Omental fat pad (tissue), 4 donors: ENCODE data around the gene PGLYRP2. TPM values are rescaled to one million over a fixed set of nuclear protein-coding genes. Genes with fewer than 3 reads are reported as not detected.
"Not testable (repeated sequence)": the region's sequence is repeated elsewhere in the genome, so short reads cannot be mapped to it uniquely, and the experiment has no call there.

ENCODE experiments used
- ATAC-seq: fragments of 150-250 bp; one replicate; pipeline ENCODE4 v1.9.1; 2016; ENCODE audit warnings: mild to moderate bottlenecking, moderate library complexity; ENCODE audit not compliant: low FRiP score
- DNase-seq: peaks from one replicate; pipeline ENCODE4 v3.0.0-alpha.2; 2019; ENCODE audit warnings: low spot score
- CTCF ChIP-seq, 3 donors: fragments of 450-650 bp; IDR thresholded peaks; one replicate each; pipeline ENCODE4 v1.5.1; 2016 to 2017; ENCODE audit warnings: antibody characterized with exemption in 3 of 3, mild to moderate bottlenecking in 3 of 3, moderate library complexity in 2 of 3
- total RNA-seq, 4 donors: library from RNA; depleted of rRNA; stranded (reverse); fragments of >200 nt; gene quantifications; one replicate each; pipeline ENCODE4 v1.1.0, GENCODE V29; 2016

PGLYRP2 gene
- total RNA-seq, 4 donors from 2014 or later: not detected

GRCh38 chr19:15502264-15502663 is 23.0 kb upstream of the PGLYRP2 start:
- TF ChIP-seq CTCF (IDR thresholded peaks at IDR 0.05): no peak
- DNase-seq: no peak
- no peak for ATAC-seq

DNA sequence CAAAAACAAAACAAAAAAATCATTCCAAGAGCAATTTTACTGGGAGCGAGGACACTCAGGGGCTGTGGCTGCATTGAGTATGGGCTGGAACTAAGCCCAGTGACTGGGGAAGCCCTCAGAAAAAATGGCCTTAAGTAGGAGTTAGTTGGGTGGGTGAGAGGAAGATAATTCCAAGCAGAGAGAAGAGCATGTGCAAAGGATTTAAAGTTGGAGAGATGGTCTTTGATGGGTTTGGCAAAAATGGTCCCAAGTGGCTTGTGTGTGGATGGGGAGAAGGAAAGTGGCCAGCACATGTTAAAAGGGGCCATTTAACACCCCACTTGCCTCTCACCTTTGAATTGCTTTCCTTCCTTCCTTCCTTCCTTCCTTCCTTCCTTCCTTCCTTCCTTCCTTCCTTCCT is 22.3 kb upstream of the PGLYRP2 start:
- TF ChIP-seq CTCF (IDR thresholded peaks at IDR 0.05): no peak
- ATAC-seq (no peak), DNase-seq (no peak)

DNA sequence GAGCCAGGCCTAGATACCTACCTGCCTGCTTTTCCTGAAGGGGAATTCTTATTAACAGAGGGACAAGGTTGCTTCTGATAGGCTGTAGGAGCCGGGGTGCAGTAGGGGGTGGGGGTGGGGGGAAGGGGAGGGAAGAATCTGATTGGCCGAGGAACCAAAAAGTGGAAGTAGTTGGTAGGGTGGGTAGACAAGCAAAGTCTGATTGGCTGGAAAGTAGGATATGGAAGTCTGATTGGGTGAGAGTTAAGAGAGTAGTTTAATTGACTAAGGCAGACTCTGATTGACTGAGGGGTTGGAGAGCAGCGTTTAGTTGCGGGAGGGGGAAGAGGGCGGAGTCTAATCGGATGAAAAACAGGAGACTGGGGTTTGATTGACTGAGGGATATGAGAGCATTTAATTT is 19.6 kb upstream of the PGLYRP2 start:
- ATAC-seq (no peak), DNase-seq (no peak)
- TF ChIP-seq CTCF (IDR thresholded peaks at IDR 0.05): no peak

GRCh38 chr19:15498156-15498858 is 19.0 kb upstream of the PGLYRP2 start:
- DNase-seq (no peak), ATAC-seq (no peak)
- no peak for TF ChIP-seq CTCF (IDR thresholded peaks at IDR 0.05)

DNA sequence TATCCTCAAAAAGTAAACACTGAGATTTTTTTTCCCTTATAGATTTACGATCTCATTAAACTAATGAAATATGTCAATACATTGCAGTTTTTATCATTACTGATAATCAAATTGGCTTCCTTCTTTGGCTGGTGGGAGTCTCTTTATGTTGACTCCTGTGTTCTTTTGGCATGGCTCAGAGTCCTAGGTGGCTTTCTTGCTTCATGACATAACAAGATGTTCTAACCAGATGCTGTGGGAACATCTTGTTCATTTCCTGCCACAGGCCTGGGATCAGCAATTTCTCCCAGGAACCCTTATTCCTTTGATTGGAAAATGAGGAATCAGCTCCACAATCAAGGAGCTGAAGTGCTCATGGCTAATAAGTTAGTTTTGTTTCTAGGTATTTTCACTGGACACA is 15.8 kb upstream of the PGLYRP2 start:
- TF ChIP-seq CTCF (IDR thresholded peaks at IDR 0.05): no peak
- DNase-seq (no peak), ATAC-seq (no peak)

DNA sequence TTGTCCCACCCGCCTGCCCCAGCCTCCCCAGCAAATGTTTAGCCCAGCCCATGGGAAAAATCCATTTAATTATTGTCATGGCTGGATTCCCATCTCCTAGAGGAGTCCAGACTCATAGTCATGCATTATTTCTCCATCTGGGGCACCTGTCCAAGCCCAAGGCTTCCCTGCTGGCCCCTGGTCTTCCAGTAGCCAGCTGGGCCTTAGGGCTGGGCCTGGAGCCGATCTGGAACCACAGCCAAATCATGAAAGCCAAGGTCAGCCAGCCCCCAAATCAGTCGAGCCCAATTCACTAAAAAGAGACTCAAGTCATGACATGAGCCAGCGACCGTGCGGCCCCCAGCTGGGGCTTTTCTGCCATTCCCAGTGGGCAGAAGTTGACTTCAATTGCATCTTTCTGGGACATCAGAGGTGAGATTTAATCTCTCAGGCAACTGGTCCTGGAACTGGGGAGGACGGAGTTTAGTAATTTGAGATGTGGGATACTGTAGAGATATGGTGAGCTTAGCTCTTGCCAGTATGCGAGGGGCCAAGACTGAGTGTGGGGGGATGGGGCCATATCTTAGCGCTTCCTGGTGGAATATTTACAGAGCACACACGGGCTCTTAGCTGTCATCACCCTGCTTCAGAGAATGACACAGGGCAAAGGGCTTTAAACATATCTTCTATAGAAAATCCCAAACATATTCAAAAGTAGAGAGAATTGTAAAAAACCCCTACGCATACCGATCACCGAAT is 9.4 kb upstream of the PGLYRP2 start:
- DNase-seq: no peak
- TF ChIP-seq CTCF (IDR thresholded peaks at IDR 0.05): no peak

GRCh38 chr19:15487038-15487437 is 7.7 kb upstream of the PGLYRP2 start:
- DNase-seq (no peak), ATAC-seq (no peak)
- TF ChIP-seq CTCF (IDR thresholded peaks at IDR 0.05): no peak

More for the DNA sequence above, 9.4 kb upstream of the PGLYRP2 start:
- peak; percentile 68 for ATAC-seq

GRCh38 chr19:15485768-15486167 is 6.5 kb upstream of the PGLYRP2 start:
- not testable (repeated sequence) for ATAC-seq, DNase-seq

DNA sequence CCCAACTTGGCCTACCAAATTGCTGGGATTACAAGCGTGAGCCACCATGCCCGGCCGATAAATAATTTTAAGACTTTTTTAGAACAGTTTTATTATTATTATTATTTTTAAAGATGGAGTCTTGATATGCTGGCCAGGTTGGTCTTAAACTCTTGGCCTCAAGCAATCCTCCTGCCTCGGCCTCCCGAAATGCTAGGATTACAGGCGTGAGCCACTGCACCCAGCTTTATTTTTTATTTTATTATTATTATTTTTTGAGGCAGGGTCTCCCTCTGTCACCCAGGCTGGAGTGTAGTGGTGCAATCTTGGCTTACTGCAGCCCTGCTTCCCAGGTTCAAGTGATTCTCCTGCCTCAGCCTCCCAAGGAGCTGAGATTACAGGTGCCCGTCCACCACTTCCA is 1.7 kb upstream of the PGLYRP2 start:
- DNase-seq, ATAC-seq: not testable (repeated sequence)
